Jurkat, Clone E6-1 (cell line): Measurements from ENCODE around the gene AHRR.
"Not testable (repeated sequence)": the region's sequence is repeated elsewhere in the genome, so short reads cannot be mapped to it uniquely, and the experiment has no call there.

Source experiments
- DNase-seq: peaks from one replicate; pipeline ENCODE4 v3.0.0-alpha.2; 2011; ENCODE audit warnings: low read depth, low spot score
- H3K4me3 ChIP-seq: 2 replicates; pipeline ENCODE4 v1.5.1; 2011; ENCODE audit warnings: mild to moderate bottlenecking, low read length, control low read depth, moderate library complexity

The AHRR gene

GRCh38 chr5:484556-484955 is 163.0 kb downstream of the AHRR start:
- DNase-seq, result no peak
- no peak overlapping the region for H3K4me3 ChIP-seq

DNA sequence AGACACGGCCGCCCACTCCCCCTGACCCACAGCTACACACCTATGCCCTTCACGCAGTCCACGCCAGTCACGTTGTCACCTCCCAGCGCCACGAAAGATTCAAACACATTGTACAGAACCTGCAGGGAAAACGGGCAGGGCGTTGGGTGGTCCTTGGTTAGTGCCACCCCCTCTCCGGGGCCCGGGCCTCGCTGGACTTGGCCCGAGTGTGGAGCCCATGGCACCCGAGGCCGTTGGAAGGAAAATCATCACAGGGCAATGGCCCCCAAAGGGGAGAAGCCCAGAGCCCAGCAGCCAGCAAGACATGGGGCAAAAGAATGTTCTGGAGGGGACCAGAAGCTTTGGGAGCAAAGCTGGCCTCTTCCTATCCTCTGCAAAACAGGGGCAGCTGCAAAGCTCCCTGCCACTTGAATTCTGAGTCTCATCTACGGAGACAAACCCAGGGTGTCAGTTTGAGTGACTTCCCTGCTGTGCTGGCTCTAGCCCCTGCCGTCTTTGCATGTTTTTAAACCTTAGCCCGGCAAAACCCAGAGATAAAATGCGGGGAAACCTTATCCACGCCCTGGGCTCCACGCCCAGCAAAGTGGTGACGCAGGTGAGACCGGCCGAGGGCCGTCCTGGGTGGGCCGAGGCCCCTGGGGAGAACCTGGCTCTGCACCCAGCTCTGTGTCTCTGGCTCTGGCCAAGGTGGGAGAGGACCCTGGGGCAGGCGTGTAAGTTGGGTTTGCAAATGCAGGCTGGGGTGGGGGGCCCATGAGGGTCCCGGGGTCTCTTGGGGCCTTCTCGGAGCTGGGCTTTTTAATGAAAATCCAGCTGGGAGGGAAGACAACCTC is 163.8 kb downstream of the AHRR start:
- no peak for DNase-seq

DNA sequence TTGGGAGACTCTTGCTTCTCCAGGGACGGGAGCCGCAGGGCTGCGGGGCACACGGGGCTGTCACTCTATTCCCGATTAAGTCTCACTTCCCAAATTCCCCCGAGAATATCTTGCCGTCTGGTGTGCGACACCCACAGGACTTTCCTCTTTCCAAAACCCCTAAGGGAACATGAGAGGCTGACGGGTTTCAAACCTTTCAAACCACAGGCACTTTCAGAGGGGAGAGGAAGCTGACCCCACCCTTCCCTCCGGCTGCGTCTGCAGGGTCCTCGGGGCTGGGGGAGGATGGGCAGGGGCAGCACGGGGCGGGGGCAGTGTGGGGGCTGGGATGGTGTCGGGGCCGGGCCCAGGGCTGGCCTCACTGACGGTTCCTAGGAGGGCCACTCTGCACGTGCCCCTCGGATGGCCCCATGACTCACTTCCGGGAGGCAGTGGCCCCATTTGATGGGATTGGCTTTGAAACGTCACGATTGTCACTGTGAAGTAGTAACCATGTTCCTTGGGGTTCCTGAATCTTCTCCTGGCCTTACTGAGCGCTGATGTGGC is 164.5 kb downstream of the AHRR start:
- H3K4me3 ChIP-seq, result no peak overlapping the region
- DNase-seq, result no peak

More for the DNA sequence above, 163.8 kb downstream of the AHRR start:
- H3K4me3 ChIP-seq, result no peak overlapping the region

DNA sequence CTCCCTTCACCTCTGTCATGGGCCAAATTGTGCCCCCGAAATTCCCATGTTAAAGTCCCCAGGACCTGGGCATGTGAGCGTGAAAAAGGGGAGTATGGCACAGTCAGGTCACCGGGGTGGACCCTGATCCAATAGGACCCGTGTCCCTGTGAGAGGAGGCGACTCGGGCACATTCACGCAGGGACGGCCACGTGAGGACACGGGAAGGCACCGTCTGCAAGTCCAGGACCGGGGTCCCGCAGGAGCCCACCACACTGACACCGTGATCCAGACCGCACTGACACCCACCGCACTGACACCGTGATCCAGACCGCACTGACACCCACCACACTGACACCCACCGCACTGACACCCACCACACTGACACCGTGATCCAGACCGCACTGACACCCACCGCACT is 165.1 kb downstream of the AHRR start:
- not testable (repeated sequence) for H3K4me3 ChIP-seq, DNase-seq
